K562 (cell line): ENCODE data around the gene HSD11B1L. TPM values are rescaled to one million over a fixed set of nuclear protein-coding genes. Genes with fewer than 3 reads are reported as not detected.

ENCODE experiments used
- CREB1 ChIP-seq, 2 experiments: sonication (generic) in 1 of 2; formaldehyde crosslinking in 1 of 2; IDR thresholded peaks; 2 replicates each; pipeline versions ENCODE4 v1.6.1 to v1.8.0; 2012 to 2022; ENCODE audit warnings: inconsistent platforms in 1 of 2, mild to moderate bottlenecking in 1 of 2, missing genetic modification reagents in 1 of 2, moderate library complexity in 1 of 2
- RFX1 ChIP-seq: fragments of 450-650 bp; IDR thresholded peaks from 2 replicates; pipeline ENCODE4 v1.6.1; 2016; ENCODE audit warnings: mild to moderate bottlenecking, moderate library complexity
- TAL1 ChIP-seq: fragments of 450-650 bp; IDR thresholded peaks from 2 replicates; pipeline ENCODE4 v1.6.1; 2016; ENCODE audit warnings: mild to moderate bottlenecking
- ZNF584 ChIP-seq: fragments of 200-800 bp; sonication (Bioruptor generic); IDR thresholded peaks from 2 replicates; pipeline ENCODE4 v1.6.1; 2016; ENCODE audit warnings: low read depth, mild to moderate bottlenecking, missing genetic modification characterization, missing compliant biosample characterization
- ZNF695 ChIP-seq: fragments of 450-650 bp; formaldehyde crosslinking; IDR thresholded peaks from 2 replicates; pipeline ENCODE4 v1.4.0; 2020; ENCODE audit warnings: mild to moderate bottlenecking, moderate library complexity
- polyA plus RNA-seq, 8 experiments: library from polyadenylated mRNA; depleted of rRNA in 4 of 8; stranded (reverse) in 5 of 8; unstranded in 3 of 8; fragments of >200 nt; fragmentation: Nextera tagmentation in 2 of 8; fragmentation: Illumina TruSeq in 1 of 8; extraction: Ambion mirVana in 2 of 8; extraction: Trizol in 1 of 8; gene quantifications; 2 replicates each; pipeline versions ENCODE4 v1.2.1 to v1.2.3, GENCODE V29; 2011 to 2014; ENCODE audit warnings: inconsistent platforms in 1 of 8, missing spikeins in 1 of 8
- total RNA-seq, 7 experiments: library from RNA; depleted of rRNA in 6 of 7; stranded (reverse); fragments of >200 nt in 6 of 7; fragmentation: Illumina TruSeq in 2 of 7; extraction: Trizol in 2 of 7; gene quantifications; 2 replicates each; pipeline versions ENCODE4 v1.2.1 to v1.2.3, GENCODE V29; 2011 to 2021; ENCODE audit warnings: low replicate concordance in 1 of 7
- TF ChIP-seq, protein P1 (sequence below), 2 experiments: fragments of 450-650 bp in 1 of 2; IDR thresholded peaks; 2 replicates each; pipeline ENCODE4 v1.6.1; 2011 to 2017; ENCODE audit warnings: low read depth in 2 of 2, antibody characterized with exemption in 1 of 2, borderline replicate concordance in 1 of 2, low read length in 1 of 2, mild to moderate bottlenecking in 1 of 2, mixed read lengths in 1 of 2; ENCODE audit not compliant: control insufficient read depth in 1 of 2
- TF ChIP-seq, protein P2 (sequence below), 2 experiments: fragments of 450-650 bp in 1 of 2; sonication (generic) in 1 of 2; formaldehyde crosslinking in 1 of 2; IDR thresholded peaks; 2 replicates each; pipeline versions ENCODE4 v1.7.1 to v1.9.0; 2016 to 2022; ENCODE audit warnings: inconsistent platforms in 1 of 2, mild to moderate bottlenecking in 1 of 2, missing genetic modification reagents in 1 of 2

Gene HSD11B1L
- total and polyA plus RNA-seq, 9 of the 15 experiments (the other 6 are each of a cell fraction or from before 2014, with no cell fraction given): 0.31 to 7.7 (median 2.3) TPM

DNA sequence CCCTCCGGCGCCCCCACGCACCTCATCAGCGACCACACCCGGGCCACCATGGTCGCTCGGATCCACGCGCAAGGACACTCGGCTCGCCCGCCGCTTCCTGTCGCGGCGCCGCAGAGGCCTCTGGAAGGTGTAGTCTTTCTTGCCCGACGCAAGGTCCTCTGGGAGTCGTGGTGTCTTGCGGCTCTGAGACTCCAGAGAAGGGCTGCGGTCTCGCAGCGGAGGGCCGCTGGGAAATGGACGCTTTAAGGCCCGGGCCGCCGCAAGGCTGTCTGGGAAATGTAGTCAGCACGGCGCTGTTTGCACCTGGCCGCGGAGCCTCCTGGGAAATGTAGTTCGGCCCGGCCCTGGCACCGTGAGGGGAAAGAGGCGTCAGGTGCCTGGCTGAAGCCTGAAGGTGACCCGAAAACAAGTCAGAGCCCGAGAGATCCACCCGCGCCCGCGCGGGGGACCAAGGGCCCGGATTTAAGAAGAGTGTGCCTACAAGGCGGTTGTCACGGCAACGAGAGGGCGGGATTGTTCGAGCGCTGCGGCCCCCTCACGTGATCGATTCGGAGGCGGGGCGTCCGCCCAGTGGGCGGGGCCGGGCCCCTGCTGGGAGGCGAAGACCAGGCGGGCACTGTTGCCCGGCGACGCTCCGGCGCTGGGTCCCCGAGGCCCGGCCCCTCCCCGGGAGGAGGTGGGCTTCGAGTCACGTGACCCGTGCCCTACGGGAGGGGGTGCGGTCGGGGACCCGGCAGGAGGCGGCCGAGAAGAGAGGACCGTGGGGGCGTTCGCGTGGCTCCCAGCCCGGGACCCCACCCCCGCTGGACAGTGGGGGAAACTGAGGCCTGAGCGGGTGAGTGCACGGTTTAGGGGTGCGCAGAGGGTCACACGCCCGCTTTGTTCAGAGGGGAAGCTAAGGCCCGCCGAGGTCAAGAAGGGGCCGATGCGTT lies at the start of gene HSD11B1L, which contains the start of gene MICOS13 (continued):
- TF ChIP-seq, protein P1, sequence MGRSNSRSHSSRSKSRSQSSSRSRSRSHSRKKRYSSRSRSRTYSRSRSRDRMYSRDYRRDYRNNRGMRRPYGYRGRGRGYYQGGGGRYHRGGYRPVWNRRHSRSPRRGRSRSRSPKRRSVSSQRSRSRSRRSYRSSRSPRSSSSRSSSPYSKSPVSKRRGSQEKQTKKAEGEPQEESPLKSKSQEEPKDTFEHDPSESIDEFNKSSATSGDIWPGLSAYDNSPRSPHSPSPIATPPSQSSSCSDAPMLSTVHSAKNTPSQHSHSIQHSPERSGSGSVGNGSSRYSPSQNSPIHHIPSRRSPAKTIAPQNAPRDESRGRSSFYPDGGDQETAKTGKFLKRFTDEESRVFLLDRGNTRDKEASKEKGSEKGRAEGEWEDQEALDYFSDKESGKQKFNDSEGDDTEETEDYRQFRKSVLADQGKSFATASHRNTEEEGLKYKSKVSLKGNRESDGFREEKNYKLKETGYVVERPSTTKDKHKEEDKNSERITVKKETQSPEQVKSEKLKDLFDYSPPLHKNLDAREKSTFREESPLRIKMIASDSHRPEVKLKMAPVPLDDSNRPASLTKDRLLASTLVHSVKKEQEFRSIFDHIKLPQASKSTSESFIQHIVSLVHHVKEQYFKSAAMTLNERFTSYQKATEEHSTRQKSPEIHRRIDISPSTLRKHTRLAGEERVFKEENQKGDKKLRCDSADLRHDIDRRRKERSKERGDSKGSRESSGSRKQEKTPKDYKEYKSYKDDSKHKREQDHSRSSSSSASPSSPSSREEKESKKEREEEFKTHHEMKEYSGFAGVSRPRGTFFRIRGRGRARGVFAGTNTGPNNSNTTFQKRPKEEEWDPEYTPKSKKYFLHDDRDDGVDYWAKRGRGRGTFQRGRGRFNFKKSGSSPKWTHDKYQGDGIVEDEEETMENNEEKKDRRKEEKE (IDR thresholded peaks at IDR 0.05; ENCODE audit: borderline replicate concordance in 1 of 2, control insufficient read depth in 1 of 2, low read depth in 2 of 2, low read length in 1 of 2): no peak
- peak; percentile 99 for TF ChIP-seq RFX1
- TF ChIP-seq ZNF584: 0 out of 2 replicates have a peak, but pooled peaks have one; percentile 75
- peak; percentile 93 for TF ChIP-seq CREB1 (IDR thresholded peaks at IDR 0.05)
- peak; percentile 92 for TF ChIP-seq CREB1 (CRISPR knock-in tag; IDR thresholded peaks at IDR 0.05)
- TF ChIP-seq ZNF695 (CRISPR knock-in tag): no peak
- no peak for TF ChIP-seq TAL1
- TF ChIP-seq, protein P2, sequence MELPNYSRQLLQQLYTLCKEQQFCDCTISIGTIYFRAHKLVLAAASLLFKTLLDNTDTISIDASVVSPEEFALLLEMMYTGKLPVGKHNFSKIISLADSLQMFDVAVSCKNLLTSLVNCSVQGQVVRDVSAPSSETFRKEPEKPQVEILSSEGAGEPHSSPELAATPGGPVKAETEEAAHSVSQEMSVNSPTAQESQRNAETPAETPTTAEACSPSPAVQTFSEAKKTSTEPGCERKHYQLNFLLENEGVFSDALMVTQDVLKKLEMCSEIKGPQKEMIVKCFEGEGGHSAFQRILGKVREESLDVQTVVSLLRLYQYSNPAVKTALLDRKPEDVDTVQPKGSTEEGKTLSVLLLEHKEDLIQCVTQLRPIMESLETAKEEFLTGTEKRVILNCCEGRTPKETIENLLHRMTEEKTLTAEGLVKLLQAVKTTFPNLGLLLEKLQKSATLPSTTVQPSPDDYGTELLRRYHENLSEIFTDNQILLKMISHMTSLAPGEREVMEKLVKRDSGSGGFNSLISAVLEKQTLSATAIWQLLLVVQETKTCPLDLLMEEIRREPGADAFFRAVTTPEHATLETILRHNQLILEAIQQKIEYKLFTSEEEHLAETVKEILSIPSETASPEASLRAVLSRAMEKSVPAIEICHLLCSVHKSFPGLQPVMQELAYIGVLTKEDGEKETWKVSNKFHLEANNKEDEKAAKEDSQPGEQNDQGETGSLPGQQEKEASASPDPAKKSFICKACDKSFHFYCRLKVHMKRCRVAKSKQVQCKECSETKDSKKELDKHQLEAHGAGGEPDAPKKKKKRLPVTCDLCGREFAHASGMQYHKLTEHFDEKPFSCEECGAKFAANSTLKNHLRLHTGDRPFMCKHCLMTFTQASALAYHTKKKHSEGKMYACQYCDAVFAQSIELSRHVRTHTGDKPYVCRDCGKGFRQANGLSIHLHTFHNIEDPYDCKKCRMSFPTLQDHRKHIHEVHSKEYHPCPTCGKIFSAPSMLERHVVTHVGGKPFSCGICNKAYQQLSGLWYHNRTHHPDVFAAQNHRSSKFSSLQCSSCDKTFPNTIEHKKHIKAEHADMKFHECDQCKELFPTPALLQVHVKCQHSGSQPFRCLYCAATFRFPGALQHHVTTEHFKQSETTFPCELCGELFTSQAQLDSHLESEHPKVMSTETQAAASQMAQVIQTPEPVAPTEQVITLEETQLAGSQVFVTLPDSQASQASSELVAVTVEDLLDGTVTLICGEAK (IDR thresholded peaks at IDR 0.05): peak; percentile 90
- TF ChIP-seq, protein P2 (CRISPR knock-in tag; IDR thresholded peaks at IDR 0.05): no peak
